NCI-H2107 (cell line): Measurements from ENCODE around the gene BIRC6.
"Not testable (repeated sequence)": the region's sequence is repeated elsewhere in the genome, so short reads cannot be mapped to it uniquely, and the experiment has no call there.

Experiments
- DNase-seq: peaks from one replicate; lab custom pipeline; 2025; lab: John Stamatoyannopoulos, UW

BIRC6 gene

GRCh38 chr2:32452338-32453064, 95.7 kb downstream of the BIRC6 start:
- no peak for DNase-seq

GRCh38 chr2:32453242-32454062, 96.6 kb downstream of the BIRC6 start:
- DNase-seq = no peak

- no peak for DNase-seq
These were observed 99.0 kb downstream of the BIRC6 start for GRCh38 chr2:32455816-32456215.

- DNase-seq = no peak
These were observed 100.0 kb downstream of the BIRC6 start for GRCh38 chr2:32456808-32457207.

GRCh38 chr2:32457814-32458213, 101.0 kb downstream of the BIRC6 start:
- DNase-seq = no peak

- not testable (repeated sequence) for DNase-seq
These were observed 104.0 kb downstream of the BIRC6 start for GRCh38 chr2:32460861-32461260.

- DNase-seq = no peak
These were observed 106.3 kb downstream of the BIRC6 start for GRCh38 chr2:32463110-32463509.

- DNase-seq = no peak
These were observed 107.6 kb downstream of the BIRC6 start for GRCh38 chr2:32464431-32464830.

- no peak for DNase-seq
These were observed 115.8 kb downstream of the BIRC6 start for GRCh38 chr2:32472605-32473004.

- no peak for DNase-seq
These were observed 117.6 kb downstream of the BIRC6 start for GRCh38 chr2:32474381-32474780.

GRCh38 chr2:32478889-32479620, 122.2 kb downstream of the BIRC6 start:
- no peak for DNase-seq

GRCh38 chr2:32479993-32480392, 123.2 kb downstream of the BIRC6 start:
- DNase-seq = no peak

GRCh38 chr2:32482471-32482870, 125.6 kb downstream of the BIRC6 start:
- no peak for DNase-seq

GRCh38 chr2:32484937-32485336, 128.1 kb downstream of the BIRC6 start:
- no peak for DNase-seq

- no peak for DNase-seq
These were observed 128.6 kb downstream of the BIRC6 start for GRCh38 chr2:32485399-32485798.

GRCh38 chr2:32489061-32489460, 132.2 kb downstream of the BIRC6 start:
- no peak for DNase-seq

- no peak for DNase-seq
These were observed 134.5 kb downstream of the BIRC6 start for GRCh38 chr2:32491346-32491745.

GRCh38 chr2:32495139-32495538, 138.3 kb downstream of the BIRC6 start:
- no peak for DNase-seq

GRCh38 chr2:32496662-32497061, 139.8 kb downstream of the BIRC6 start:
- no peak for DNase-seq

- no peak for DNase-seq
These were observed 141.5 kb downstream of the BIRC6 start for GRCh38 chr2:32498306-32498705.

GRCh38 chr2:32502941-32503340, 146.1 kb downstream of the BIRC6 start:
- no peak for DNase-seq

- DNase-seq = no peak
These were observed 148.2 kb downstream of the BIRC6 start for GRCh38 chr2:32504877-32505478.
